ENCODE data around the gene SLC4A2. TPM values are rescaled to one million over a fixed set of nuclear protein-coding genes. Genes with fewer than 3 reads are reported as not detected.
A peak's percentile ranks its signal among the peaks of the same experiment; 100 is the strongest.

Gene SLC4A2
- total and polyA plus RNA-seq, 2 of the 8 experiments (the other 6 are each of a cell fraction or from before 2014, with no cell fraction given) = 72.6 to 147 TPM

DNA sequence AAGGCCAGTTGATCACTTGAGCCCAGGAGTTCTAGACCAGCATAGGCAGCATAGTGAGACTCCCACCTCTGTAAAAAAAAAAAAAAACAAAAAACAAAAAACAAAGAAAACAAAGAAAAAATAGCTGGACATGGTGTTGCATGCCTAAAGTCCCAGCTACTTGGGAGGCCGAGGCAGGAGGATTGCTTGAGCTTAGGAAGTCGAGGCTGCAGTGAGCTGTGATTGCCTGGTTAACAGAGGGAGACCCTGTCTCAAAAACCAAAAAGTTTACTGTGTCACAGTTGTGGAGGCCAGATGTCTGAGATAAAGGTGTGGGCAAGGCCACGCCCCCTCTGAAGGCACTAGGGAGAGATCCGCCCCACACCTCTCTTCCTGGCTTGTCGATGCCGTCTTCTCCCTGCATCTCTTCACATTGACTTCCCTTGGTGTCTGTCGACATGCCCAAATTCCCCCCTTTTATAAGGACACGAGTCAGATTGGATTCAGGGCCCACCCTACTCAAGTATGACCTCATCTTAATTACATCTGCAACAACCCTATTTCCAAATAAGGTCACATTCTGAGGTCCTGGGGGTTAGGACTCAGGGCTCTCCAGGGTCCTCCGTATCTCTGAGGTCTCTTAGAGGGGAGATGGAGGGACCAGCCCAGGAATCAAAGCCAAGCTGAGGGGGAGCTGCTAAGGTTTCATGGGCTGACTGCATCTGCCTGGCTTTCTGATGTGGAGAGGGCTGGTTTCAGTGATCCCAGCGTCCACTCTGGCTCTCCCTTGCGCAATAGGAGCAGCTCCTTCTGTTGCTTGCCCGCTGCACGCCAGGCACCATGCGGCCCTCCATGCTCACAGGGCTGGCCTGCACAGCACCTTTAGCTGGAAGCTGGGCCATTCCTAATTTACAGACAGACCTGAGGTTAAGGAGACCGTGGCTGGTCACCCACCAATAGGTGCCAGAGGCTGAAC is 50.0 kb downstream of the SLC4A2 start (continued):
- TF ChIP-seq CEBPB (IDR thresholded peaks at IDR 0.05; ENCODE audit: low read depth, low read length) = peak; percentile 87
- no peak for TF ChIP-seq EZH2 (IDR thresholded peaks at IDR 0.05; ENCODE audit: low read depth, low read length, severe bottlenecking)
- TF ChIP-seq CTCF (IDR thresholded peaks at IDR 0.05; ENCODE audit: control extremely low read depth in 1 of 3, insufficient read depth in 1 of 3, low read depth in 1 of 3, low read length in 3 of 3) = no peak
- no peak for TF ChIP-seq PHF8 (conservative IDR thresholded peaks at IDR 0.05; ENCODE audit: low read depth, low read length)
- TF ChIP-seq POLR2A (IDR thresholded peaks at IDR 0.05; ENCODE audit: control extremely low read depth in 1 of 2, low read depth in 2 of 2, low read length in 2 of 2) = 0 out of 3 replicates have a peak, but pooled peaks of 1 of the 2 experiments have one; percentile 21
- TF ChIP-seq RAD21 (IDR thresholded peaks at IDR 0.05 in 1 of 2, conservative IDR thresholded peaks at IDR 0.05 in 1 of 2; ENCODE audit: low read depth in 2 of 2, low read length in 2 of 2) = no peak
- TF ChIP-seq KDM1A (IDR thresholded peaks at IDR 0.05; ENCODE audit: borderline replicate concordance, low read length) = no peak
- TF ChIP-seq SRF (IDR thresholded peaks at IDR 0.05; ENCODE audit: low read depth, low read length) = peak; percentile 56; the same call in 1 of the 2 replicates
- TF ChIP-seq SIX5 (IDR thresholded peaks at IDR 0.05; ENCODE audit: low read depth, low read length) = no peak
- TF ChIP-seq CHD1 (IDR thresholded peaks at IDR 0.05; ENCODE audit: low read depth, low read length) = no peak

All from H1 (cell line).